Ishikawa (cell line): Measurements from ENCODE around the gene PROS1.

Experiments
- CEBPB ChIP-seq: IDR thresholded peaks from 2 replicates; pipeline ENCODE4 v1.6.1; 2012
- CREB1 ChIP-seq: IDR thresholded peaks from 2 replicates; pipeline ENCODE4 v1.6.1; 2012; ENCODE audit warnings: low read depth
- EP300 ChIP-seq: IDR thresholded peaks from 2 replicates; pipeline ENCODE4 v1.6.1; 2012; ENCODE audit warnings: borderline replicate concordance
- FOXM1 ChIP-seq: IDR thresholded peaks from 2 replicates; pipeline ENCODE4 v1.6.1; 2012; ENCODE audit warnings: low read depth, borderline replicate concordance
- RAD21 ChIP-seq: IDR thresholded peaks from 2 replicates; pipeline ENCODE4 v1.6.1; 2012; ENCODE audit warnings: low read depth
- REST ChIP-seq: IDR thresholded peaks from 2 replicates; pipeline ENCODE4 v1.6.1; 2012; ENCODE audit warnings: low read depth, mild to moderate bottlenecking
- TCF12 ChIP-seq: IDR thresholded peaks from 2 replicates; pipeline ENCODE4 v1.6.1; 2012; ENCODE audit warnings: low read depth
- YY1 ChIP-seq: IDR thresholded peaks from 2 replicates; pipeline ENCODE4 v1.6.1; 2012; ENCODE audit warnings: low read depth
- TF ChIP-seq, protein P1 (sequence below): IDR thresholded peaks from 2 replicates; pipeline ENCODE4 v1.6.1; 2012

- TF ChIP-seq EP300 (no peak), TCF12 (no peak), CEBPB (no peak), CREB1 (peak; percentile 76), FOXM1 (no peak), REST (no peak), YY1 (no peak), RAD21 (no peak)
- TF ChIP-seq, protein P1, sequence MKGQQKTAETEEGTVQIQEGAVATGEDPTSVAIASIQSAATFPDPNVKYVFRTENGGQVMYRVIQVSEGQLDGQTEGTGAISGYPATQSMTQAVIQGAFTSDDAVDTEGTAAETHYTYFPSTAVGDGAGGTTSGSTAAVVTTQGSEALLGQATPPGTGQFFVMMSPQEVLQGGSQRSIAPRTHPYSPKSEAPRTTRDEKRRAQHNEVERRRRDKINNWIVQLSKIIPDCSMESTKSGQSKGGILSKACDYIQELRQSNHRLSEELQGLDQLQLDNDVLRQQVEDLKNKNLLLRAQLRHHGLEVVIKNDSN: no peak
Observed at GRCh38 chr3:93979850-93980676, 6.4 kb upstream of the PROS1 start, which contains the start of gene ARL13B.
